MCF 10A (cell line): ENCODE measurements around the gene NUP88. TPM values are rescaled to one million over a fixed set of nuclear protein-coding genes. Genes with fewer than 3 reads are reported as not detected.
A peak's percentile ranks its signal among the peaks of the same experiment; 100 is the strongest.
"Not testable (repeated sequence)": the region's sequence is repeated elsewhere in the genome, so short reads cannot be mapped to it uniquely, and the experiment has no call there.

Experiments
- BruUV-seq: library from RNA; stranded (reverse); fragments of 400-500 nt; replicated peaks from 2 replicates; lab custom pipeline; 2021; lab: Mats Ljungman, UMichigan
- CTCF ChIA-PET: fragments of 300-600 bp; sonication (Branson Sonifier 250); formaldehyde crosslinking; extraction: SDS; loops from one replicate; lab custom pipeline; 2021; ENCODE audit warnings: antibody characterized with exemption, inconsistent platforms; lab: Yijun Ruan, JAX
- POLR2A ChIA-PET: fragments of 300-600, 350-650 bp; sonication (Branson Sonifier 250); formaldehyde crosslinking; extraction: SDS; loops from one replicate; lab custom pipeline; 2020; ENCODE audit warnings: antibody characterized with exemption, inconsistent platforms; lab: Yijun Ruan, JAX
- DNase-seq: peaks from one replicate; pipeline ENCODE4 v3.0.0-alpha.2; 2018; ENCODE audit not compliant: unreplicated experiment
- H3K27ac Mint-ChIP-seq: one replicate; pipeline ENCODE4 v1.8.0; 2022; ENCODE audit warnings: mild to moderate bottlenecking, low read depth, mixed read lengths; ENCODE audit not compliant: unreplicated experiment
- H3K27me3 Mint-ChIP-seq: one replicate; pipeline ENCODE4 v1.8.0; 2022; ENCODE audit warnings: mixed read lengths; ENCODE audit not compliant: insufficient read depth, unreplicated experiment
- H3K36me3 Mint-ChIP-seq: one replicate; pipeline ENCODE4 v1.8.0; 2022; ENCODE audit warnings: mild to moderate bottlenecking, moderate library complexity, mixed read lengths; ENCODE audit not compliant: insufficient read depth, unreplicated experiment
- H3K4me1 Mint-ChIP-seq: one replicate; pipeline ENCODE4 v1.8.0; 2022; ENCODE audit warnings: mixed read lengths; ENCODE audit not compliant: insufficient read depth, unreplicated experiment
- H3K4me3 Mint-ChIP-seq: one replicate; pipeline ENCODE4 v1.8.0; 2022; ENCODE audit warnings: mild to moderate bottlenecking, moderate library complexity, mixed read lengths; ENCODE audit not compliant: unreplicated experiment
- H3K9me3 Mint-ChIP-seq: one replicate; pipeline ENCODE4 v1.8.0; 2022; ENCODE audit warnings: mixed read lengths; ENCODE audit not compliant: unreplicated experiment
- CTCF ChIP-seq: fragments of 200-600 bp; IDR thresholded peaks from one replicate; pipeline ENCODE4 v1.8.0; 2022; ENCODE audit warnings: antibody characterized with exemption, mild to moderate bottlenecking; ENCODE audit not compliant: unreplicated experiment
- intact Hi-C: fragments of 100-400 bp; cut with micrococcal nuclease; formaldehyde crosslinking; loops from 2 replicates; pipeline ENCODE4 v1.14.1; 2022
- total RNA-seq: library from RNA; stranded (reverse); gene quantifications from 2 replicates; pipeline ENCODE4 v1.2.3, GENCODE V29; 2022

Gene NUP88
- total RNA-seq, 1 experiment from 2014 or later: 89.2 TPM

DNA sequence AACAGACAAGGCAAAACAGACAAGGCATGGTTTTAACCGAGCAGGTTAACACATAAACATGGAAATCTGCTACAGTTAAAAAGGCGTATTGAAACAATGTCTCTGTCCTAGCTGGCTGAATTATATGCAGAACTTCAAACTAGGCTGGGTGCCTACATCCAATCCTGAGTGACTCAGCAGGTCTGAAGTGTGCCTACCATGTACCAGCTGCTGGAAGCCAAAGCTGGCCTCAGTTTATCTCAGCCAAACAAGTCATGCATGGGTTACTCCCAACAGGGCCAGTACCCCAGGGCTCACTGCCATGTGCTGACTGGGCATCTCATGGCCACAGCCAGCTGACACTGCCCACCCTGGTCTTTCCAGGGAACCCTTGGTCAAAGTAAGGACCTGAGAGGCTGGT is 15.5 kb upstream of the NUP88 start:
- POLR2A ChIA-PET: interaction anchor here (9.6 kb wide), 1 partner anchor 12 kb away, joined by 100 read pairs; no protein-coding TSS in a partner anchor
- TF ChIP-seq CTCF: no peak
- Mint-ChIP-seq H3K4me1 (peaks cover 32% of the 10 kb centered on the region), H3K27ac (no peak overlapping the region), H3K9me3 (no peaks in the 10 kb centered on the region), H3K36me3 (peaks cover 87% of the 10 kb centered on the region), H3K27me3 (no peaks in the 10 kb centered on the region), H3K4me3 (no peak overlapping the region)
- BruUV-seq: no TSS peak
- intact Hi-C loops: no loop called here
- no peak for DNase-seq
- CTCF ChIA-PET: interaction anchor here (1.5 to 1.6 kb wide), 2 partner anchors 12 to 79 kb away, joined by 4 to 5 read pairs; no protein-coding TSS in a partner anchor

- H3K27me3 Mint-ChIP-seq: no peaks in the 10 kb centered on the region
- no peak overlapping the region for H3K4me3 Mint-ChIP-seq
- H3K27ac Mint-ChIP-seq: peak overlapping the region; percentile 6
- intact Hi-C loops: no loop called here
- peaks cover 98% of the 10 kb centered on the region for H3K36me3 Mint-ChIP-seq
- H3K4me1 Mint-ChIP-seq: peaks cover 27% of the 10 kb centered on the region
- no peak for DNase-seq
- TF ChIP-seq CTCF: no peak
- ChIA-PET CTCF (interaction anchor here (0.6 to 1.8 kb wide), 2 partner anchors 9 to 993 kb away, joined by 3 to 5 read pairs; no protein-coding TSS in a partner anchor), POLR2A (interaction anchor here (0.7 to 9.6 kb wide), 5 partner anchors 9 to 35 kb away, joined by 3 to 100 read pairs (median 14); partner anchors contain the start of genes NUP88 and RPAIN)
- H3K9me3 Mint-ChIP-seq: no peaks in the 10 kb centered on the region
- no TSS peak for BruUV-seq
These were observed 12.6 kb upstream of the NUP88 start for GRCh38 chr17:5431949-5432556.

DNA sequence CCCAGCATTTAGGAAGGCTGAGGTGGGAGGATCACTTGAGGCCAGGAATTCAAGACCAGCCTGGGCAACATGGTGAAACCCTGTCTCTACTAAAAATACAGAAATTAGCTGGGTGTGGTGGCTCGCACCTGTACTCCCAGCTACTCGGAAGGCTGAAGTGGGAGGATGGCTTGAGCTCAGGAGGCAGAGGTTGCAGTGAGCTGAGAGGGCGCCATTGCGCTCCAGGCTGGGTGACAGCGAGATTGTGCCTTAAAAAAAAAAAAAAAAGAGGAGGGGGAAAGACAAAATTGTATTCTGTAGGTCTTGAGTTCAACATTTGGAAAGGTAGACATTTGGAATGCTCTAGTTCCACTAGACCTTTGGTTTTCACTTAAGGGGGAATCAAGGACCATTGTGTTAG is 11.8 kb upstream of the NUP88 start:
- DNase-seq, BruUV-seq, H3K27me3 Mint-ChIP-seq, H3K4me3 Mint-ChIP-seq, H3K9me3 Mint-ChIP-seq, intact Hi-C loops: not testable (repeated sequence)
- H3K27ac Mint-ChIP-seq: peak overlapping the region; percentile 78
- ChIA-PET POLR2A (interaction anchor here (1.4 to 9.6 kb wide), 3 partner anchors 8 to 12 kb away, joined by 4 to 100 read pairs (median 41); partner anchors contain the start of genes C1QBP, NUP88 and RPAIN), CTCF (interaction anchor here (1.0 to 1.8 kb wide), 2 partner anchors 8 to 9 kb away, joined by 5 read pairs; partner anchors contain the start of gene C1QBP)
- H3K36me3 Mint-ChIP-seq: peaks cover 98% of the 10 kb centered on the region
- H3K4me1 Mint-ChIP-seq: peaks cover 20% of the 10 kb centered on the region

DNA sequence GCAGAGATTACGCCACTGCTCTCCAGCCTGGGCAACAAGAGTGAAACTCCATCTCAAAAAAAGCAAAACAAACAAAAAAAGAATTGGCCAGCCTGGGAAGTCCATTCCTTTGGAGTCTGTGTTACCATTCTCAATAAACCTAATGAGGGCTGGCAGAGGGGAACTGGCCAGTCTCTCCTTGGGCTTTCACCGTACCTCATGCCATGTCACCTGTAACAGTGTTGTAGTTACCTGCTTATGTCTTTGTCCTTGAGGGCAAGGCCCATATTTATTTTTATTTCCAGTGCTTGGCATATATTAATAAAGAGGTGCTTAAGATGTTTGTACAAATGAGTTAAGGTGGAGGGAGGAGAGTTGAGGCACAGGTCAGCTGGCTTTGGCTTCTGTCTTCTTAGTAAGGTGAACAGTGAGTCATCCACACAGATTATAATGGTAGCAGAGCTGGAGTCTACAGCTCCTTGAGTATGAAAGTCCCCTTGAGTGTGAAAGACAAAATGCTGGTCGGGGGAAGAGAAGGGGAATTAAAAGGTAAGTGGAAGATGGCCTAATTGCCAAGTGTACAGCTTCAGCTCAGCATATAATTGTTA is 11.0 kb upstream of the NUP88 start:
- intact Hi-C loops: no loop called here
- DNase-seq: no peak
- CTCF ChIA-PET: interaction anchor here (1.0 to 2.5 kb wide), 2 partner anchors 9 kb away, joined by 5 to 14 read pairs; partner anchors contain the start of gene C1QBP
- H3K9me3 Mint-ChIP-seq: no peaks in the 10 kb centered on the region
- H3K4me1 Mint-ChIP-seq: peaks cover 17% of the 10 kb centered on the region
- no peak overlapping the region for H3K4me3 Mint-ChIP-seq
- peaks cover 98% of the 10 kb centered on the region for H3K36me3 Mint-ChIP-seq
- no peaks in the 10 kb centered on the region for H3K27me3 Mint-ChIP-seq
- POLR2A ChIA-PET: interaction anchor here (0.6 to 9.6 kb wide), 4 partner anchors 8 to 1096 kb away, joined by 3 to 100 read pairs (median 22); partner anchors contain the start of genes C1QBP, NUP88 and RPAIN
- BruUV-seq: no TSS peak
- TF ChIP-seq CTCF: no peak
- peak overlapping the region; percentile 78 for H3K27ac Mint-ChIP-seq
